Astrocyte (in vitro differentiated cells and primary cell): ENCODE measurements around the gene CD180. TPM values are rescaled to one million over a fixed set of nuclear protein-coding genes. Genes with fewer than 3 reads are reported as not detected.

Experiments
- DNase-seq: peaks from one replicate; pipeline ENCODE4 v3.0.0-alpha.2; 2010; ENCODE audit warnings: low read depth
- FAIRE-seq: peaks from 2 replicates; lab custom pipeline; 2011; peaks lifted over from hg19 to GRCh38; lab: Jason Lieb, UNC
- H2AFZ ChIP-seq: 2 replicates; pipeline ENCODE4 v1.6.0; 2012; ENCODE audit warnings: low read depth, low read length, inconsistent platforms
- H3K27ac ChIP-seq: 2 replicates; pipeline ENCODE4 v1.5.1; 2011; ENCODE audit warnings: low read depth, low read length, inconsistent platforms
- H3K27me3 ChIP-seq: 2 replicates; pipeline ENCODE4 v1.6.0; 2011; ENCODE audit warnings: low read length, inconsistent platforms; ENCODE audit not compliant: insufficient read depth
- H3K36me3 ChIP-seq: 2 replicates; pipeline ENCODE4 v1.5.1; 2011; ENCODE audit warnings: low read length, inconsistent platforms; ENCODE audit not compliant: insufficient read depth
- H3K4me1 ChIP-seq: 2 replicates; pipeline ENCODE4 v1.5.1; 2011; ENCODE audit warnings: low read length, inconsistent platforms; ENCODE audit not compliant: insufficient read depth
- H3K4me2 ChIP-seq: 2 replicates; pipeline ENCODE4 v1.6.0; 2012; ENCODE audit warnings: low read length, inconsistent platforms
- H3K4me3 ChIP-seq: 2 replicates; pipeline ENCODE4 v1.5.1; 2011; ENCODE audit warnings: low read depth, mild to moderate bottlenecking, low read length, inconsistent platforms; ENCODE audit not compliant: insufficient read depth
- H3K79me2 ChIP-seq: 2 replicates; pipeline ENCODE4 v1.6.0; 2012; ENCODE audit warnings: mild to moderate bottlenecking, low read length, inconsistent platforms; ENCODE audit not compliant: insufficient read depth
- H3K9ac ChIP-seq: 2 replicates; pipeline ENCODE4 v1.6.0; 2012; ENCODE audit warnings: mild to moderate bottlenecking, low read length, inconsistent platforms
- H3K9me3 ChIP-seq: 2 replicates; pipeline ENCODE4 v1.5.1; 2012; ENCODE audit warnings: low read depth, mild to moderate bottlenecking, low read length, inconsistent platforms; ENCODE audit not compliant: insufficient read depth
- H4K20me1 ChIP-seq: 2 replicates; pipeline ENCODE4 v1.6.0; 2012; ENCODE audit warnings: low read length, inconsistent platforms; ENCODE audit not compliant: insufficient read depth
- H3K27ac Mint-ChIP-seq: one replicate; pipeline ENCODE4 v1.8.0; 2021; ENCODE audit warnings: mild to moderate bottlenecking, mixed read lengths; ENCODE audit not compliant: unreplicated experiment
- H3K27me3 Mint-ChIP-seq: one replicate; pipeline ENCODE4 v1.8.0; 2021; ENCODE audit warnings: low read depth, mixed read lengths; ENCODE audit not compliant: unreplicated experiment
- H3K36me3 Mint-ChIP-seq: one replicate; pipeline ENCODE4 v1.8.0; 2021; ENCODE audit warnings: low read depth, mixed read lengths; ENCODE audit not compliant: unreplicated experiment
- H3K4me1 Mint-ChIP-seq: one replicate; pipeline ENCODE4 v1.8.0; 2021; ENCODE audit warnings: low read depth, mixed read lengths; ENCODE audit not compliant: unreplicated experiment
- H3K4me3 Mint-ChIP-seq: one replicate; pipeline ENCODE4 v1.8.0; 2021; ENCODE audit warnings: mild to moderate bottlenecking, moderate library complexity, mixed read lengths; ENCODE audit not compliant: unreplicated experiment
- H3K9me3 Mint-ChIP-seq: one replicate; pipeline ENCODE4 v1.8.0; 2021; ENCODE audit warnings: mild to moderate bottlenecking, mixed read lengths; ENCODE audit not compliant: unreplicated experiment
- CTCF ChIP-seq: IDR thresholded peaks from 2 replicates; pipeline ENCODE4 v1.5.1; 2011; ENCODE audit warnings: low read depth, mild to moderate bottlenecking, inconsistent platforms, low read length, moderate library complexity; ENCODE audit not compliant: insufficient read depth
- EZH2 ChIP-seq: IDR thresholded peaks from 2 replicates; pipeline ENCODE4 v1.6.1; 2012; ENCODE audit warnings: mild to moderate bottlenecking, low read length, inconsistent platforms; ENCODE audit not compliant: insufficient read depth
- total RNA-seq: library from RNA; stranded (reverse); gene quantifications from 2 replicates; pipeline ENCODE4 v1.2.1, GENCODE V29; 2021

CD180 gene
- total RNA-seq, 1 donor from 2014 or later, result not detected

GRCh38 chr5:67154556-67155206, 41.9 kb downstream of the CD180 start:
- H3K9me3 ChIP-seq, result no peaks in the 10 kb centered on the region
- DNase-seq (no peak), FAIRE-seq (no peak)
- no peaks in the 10 kb centered on the region for H3K4me1 ChIP-seq
- no peak for TF ChIP-seq EZH2
- TF ChIP-seq CTCF, result no peak
- H3K4me1 Mint-ChIP-seq, result no peaks in the 10 kb centered on the region
- H3K27ac ChIP-seq, result no peak overlapping the region
- no peaks in the 10 kb centered on the region for H3K27me3 ChIP-seq
- no peak overlapping the region for H3K9ac ChIP-seq
- peaks cover 11% of the 10 kb centered on the region for H3K36me3 Mint-ChIP-seq
- H3K4me3 Mint-ChIP-seq, result no peak overlapping the region
- H4K20me1 ChIP-seq, result peaks cover 12% of the 10 kb centered on the region
- no peaks in the 10 kb centered on the region for H3K27me3 Mint-ChIP-seq
- peaks cover 27% of the 10 kb centered on the region for H3K36me3 ChIP-seq
- no peak overlapping the region for H3K4me2 ChIP-seq
- H3K4me3 ChIP-seq, result no peak overlapping the region
- H3K79me2 ChIP-seq, result no peaks in the 10 kb centered on the region
- no peaks in the 10 kb centered on the region for H3K9me3 Mint-ChIP-seq
- no peak overlapping the region for H2AFZ ChIP-seq
- H3K27ac Mint-ChIP-seq, result no peak overlapping the region

- no peak overlapping the region for H3K4me3 ChIP-seq
- H4K20me1 ChIP-seq, result peaks cover 19% of the 10 kb centered on the region
- Mint-ChIP-seq H3K4me3 (no peak overlapping the region), H3K27ac (no peak overlapping the region), H3K36me3 (peaks cover 11% of the 10 kb centered on the region), H3K27me3 (no peaks in the 10 kb centered on the region), H3K4me1 (no peaks in the 10 kb centered on the region), H3K9me3 (no peaks in the 10 kb centered on the region)
- H3K9ac ChIP-seq, result no peak overlapping the region
- no peaks in the 10 kb centered on the region for H3K9me3 ChIP-seq
- TF ChIP-seq EZH2 (no peak), CTCF (no peak)
- no peak overlapping the region for H3K4me2 ChIP-seq
- no peaks in the 10 kb centered on the region for H3K4me1 ChIP-seq
- FAIRE-seq (no peak), DNase-seq (no peak)
- no peaks in the 10 kb centered on the region for H3K79me2 ChIP-seq
- H3K27ac ChIP-seq, result no peak overlapping the region
- no peak overlapping the region for H2AFZ ChIP-seq
- peaks cover 32% of the 10 kb centered on the region for H3K36me3 ChIP-seq
- no peaks in the 10 kb centered on the region for H3K27me3 ChIP-seq
Observed at GRCh38 chr5:67153292-67153691, 43.3 kb downstream of the CD180 start.

- H3K4me1 ChIP-seq, result no peaks in the 10 kb centered on the region
- peaks cover 7% of the 10 kb centered on the region for H3K4me1 Mint-ChIP-seq
- peaks cover 32% of the 10 kb centered on the region for H3K36me3 ChIP-seq
- no peak overlapping the region for H3K27ac Mint-ChIP-seq
- no peaks in the 10 kb centered on the region for H3K27me3 Mint-ChIP-seq
- H3K79me2 ChIP-seq, result no peaks in the 10 kb centered on the region
- no peaks in the 10 kb centered on the region for H3K27me3 ChIP-seq
- no peak for TF ChIP-seq EZH2
- TF ChIP-seq CTCF, result no peak
- no peaks in the 10 kb centered on the region for H3K9me3 ChIP-seq
- H4K20me1 ChIP-seq, result peaks cover 23% of the 10 kb centered on the region
- FAIRE-seq (no peak), DNase-seq (no peak)
- H3K4me3 Mint-ChIP-seq, result no peak overlapping the region
- H3K4me3 ChIP-seq, result no peak overlapping the region
- no peak overlapping the region for H3K27ac ChIP-seq
- no peaks in the 10 kb centered on the region for H3K9me3 Mint-ChIP-seq
- no peak overlapping the region for H2AFZ ChIP-seq
- no peak overlapping the region for H3K9ac ChIP-seq
- H3K4me2 ChIP-seq, result no peak overlapping the region
- peaks cover 10% of the 10 kb centered on the region for H3K36me3 Mint-ChIP-seq
Observed at GRCh38 chr5:67152400-67152799, 44.2 kb downstream of the CD180 start.
